Skin of body (tissue), 2 donors: ENCODE data around the gene ARFGAP2. TPM values are rescaled to one million over a fixed set of nuclear protein-coding genes. Genes with fewer than 3 reads are reported as not detected.

ENCODE experiments used
- DNase-seq: peaks from one replicate; lab custom pipeline; 2025; lab: John Stamatoyannopoulos, UW
- total RNA-seq: library from RNA; depleted of rRNA; stranded (reverse); fragments of >200 nt; gene quantifications from one replicate; pipeline ENCODE4 v1.2.3, GENCODE V29; 2014

The ARFGAP2 gene
- total RNA-seq, 1 donor from 2014 or later: 85.1 TPM

- DNase-seq: no peak
Measured at GRCh38 chr11:47171856-47172255, 4.8 kb downstream of the ARFGAP2 start.

GRCh38 chr11:47171061-47171838 is 5.4 kb downstream of the ARFGAP2 start:
- DNase-seq: no peak

- no peak for DNase-seq
Measured at GRCh38 chr11:47166368-47166767, 10.3 kb downstream of the ARFGAP2 start.

GRCh38 chr11:47165253-47165840 is 11.3 kb downstream of the ARFGAP2 start:
- DNase-seq: no peak

- no peak for DNase-seq
Measured at GRCh38 chr11:47164321-47164720, 12.4 kb downstream of the ARFGAP2 start.

- DNase-seq: no peak
Measured at GRCh38 chr11:47163898-47164297, 12.8 kb downstream of the ARFGAP2 start.

- DNase-seq: no peak
Measured at GRCh38 chr11:47163193-47163592, 13.5 kb downstream of the ARFGAP2 start.

- no peak for DNase-seq
Measured at GRCh38 chr11:47162426-47162825, 14.3 kb downstream of the ARFGAP2 start.

- DNase-seq: no peak
Measured at GRCh38 chr11:47161890-47162289, 14.8 kb downstream of the ARFGAP2 start.

GRCh38 chr11:47161134-47161854 is 15.4 kb downstream of the ARFGAP2 start:
- DNase-seq: peak; percentile 29

GRCh38 chr11:47160753-47161133 is 15.9 kb downstream of the ARFGAP2 start:
- no peak for DNase-seq

- DNase-seq: no peak
Measured at GRCh38 chr11:47158242-47158641, 18.4 kb downstream of the ARFGAP2 start.

GRCh38 chr11:47157805-47158204 is 18.9 kb downstream of the ARFGAP2 start:
- no peak for DNase-seq

GRCh38 chr11:47156951-47157350 is 19.7 kb downstream of the ARFGAP2 start:
- DNase-seq: no peak

- no peak for DNase-seq
Measured at GRCh38 chr11:47156333-47156732, 20.3 kb downstream of the ARFGAP2 start.

- DNase-seq: no peak
Measured at GRCh38 chr11:47155879-47156278, 20.8 kb downstream of the ARFGAP2 start.

GRCh38 chr11:47154616-47155570 is 21.8 kb downstream of the ARFGAP2 start:
- DNase-seq: no peak

- DNase-seq: peak; percentile 85
Measured at GRCh38 chr11:47152953-47153950, 23.4 kb downstream of the ARFGAP2 start.

- no peak for DNase-seq
Measured at GRCh38 chr11:47152126-47152952, 24.3 kb downstream of the ARFGAP2 start.
